ENCODE results near the gene WDR1.

WDR1 gene

DNA sequence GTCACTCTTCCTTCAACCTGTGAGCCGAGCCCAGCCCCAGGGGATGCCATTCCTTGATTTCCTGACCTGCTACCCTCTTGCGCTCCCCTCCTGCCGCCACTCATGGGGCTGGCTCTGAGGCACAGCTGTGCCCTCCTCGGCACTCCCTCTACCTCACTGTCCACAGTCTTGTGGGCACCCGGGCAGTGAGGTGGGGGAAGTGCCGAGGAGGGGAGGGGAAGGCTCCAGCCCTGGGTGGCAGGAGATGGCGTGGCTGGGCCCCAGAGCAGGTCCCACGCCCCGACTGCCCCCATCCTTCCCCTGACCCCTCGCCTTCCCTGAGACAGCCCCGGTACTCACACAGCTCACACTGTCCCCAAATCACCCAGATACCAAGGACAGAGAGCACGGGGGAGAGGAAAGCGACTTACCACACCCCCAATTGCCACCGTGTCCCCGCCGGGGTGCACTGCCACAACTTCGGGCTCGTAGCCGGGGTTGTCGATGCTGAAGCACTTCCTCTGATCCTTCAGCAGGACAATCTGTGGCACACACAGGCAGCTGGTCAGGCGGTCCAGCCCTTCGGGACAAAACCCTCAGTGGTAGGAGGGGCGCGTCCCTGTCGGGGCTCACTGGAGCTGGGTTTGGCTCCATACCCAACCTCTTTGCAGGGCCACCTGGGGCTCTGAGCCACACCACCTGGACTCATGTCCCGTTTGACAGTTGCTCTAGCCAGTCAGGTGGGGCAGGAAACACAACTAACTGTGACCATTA lies 37.9 kb downstream of the WDR1 start:
- no peak for TF ChIP-seq ZNF70 (CRISPR knock-in tag; IDR thresholded peaks at IDR 0.05)
- no peak for TF ChIP-seq PPARA (CRISPR knock-in tag; IDR thresholded peaks at IDR 0.05; ENCODE audit: borderline replicate concordance)
- no peak for TF ChIP-seq SNAI2 (CRISPR knock-in tag; IDR thresholded peaks at IDR 0.05)
- TF ChIP-seq TOX (CRISPR knock-in tag; IDR thresholded peaks at IDR 0.05; ENCODE audit: borderline replicate concordance) = no peak
- TF ChIP-seq POU6F1 (CRISPR knock-in tag; IDR thresholded peaks at IDR 0.05; ENCODE audit: borderline replicate concordance, low read depth) = no peak
- no peak for TF ChIP-seq CREB5 (CRISPR knock-in tag; IDR thresholded peaks at IDR 0.05; ENCODE audit: low read depth)
- no peak for TF ChIP-seq GLIS3 (CRISPR knock-in tag; IDR thresholded peaks at IDR 0.05)
- TF ChIP-seq ZNF8 (CRISPR knock-in tag; IDR thresholded peaks at IDR 0.05) = no peak
- TF ChIP-seq BACH2 (CRISPR knock-in tag; IDR thresholded peaks at IDR 0.05; ENCODE audit: borderline replicate concordance) = no peak
- no peak for TF ChIP-seq OSR1 (CRISPR knock-in tag; IDR thresholded peaks at IDR 0.05)
- TF ChIP-seq, protein P1, sequence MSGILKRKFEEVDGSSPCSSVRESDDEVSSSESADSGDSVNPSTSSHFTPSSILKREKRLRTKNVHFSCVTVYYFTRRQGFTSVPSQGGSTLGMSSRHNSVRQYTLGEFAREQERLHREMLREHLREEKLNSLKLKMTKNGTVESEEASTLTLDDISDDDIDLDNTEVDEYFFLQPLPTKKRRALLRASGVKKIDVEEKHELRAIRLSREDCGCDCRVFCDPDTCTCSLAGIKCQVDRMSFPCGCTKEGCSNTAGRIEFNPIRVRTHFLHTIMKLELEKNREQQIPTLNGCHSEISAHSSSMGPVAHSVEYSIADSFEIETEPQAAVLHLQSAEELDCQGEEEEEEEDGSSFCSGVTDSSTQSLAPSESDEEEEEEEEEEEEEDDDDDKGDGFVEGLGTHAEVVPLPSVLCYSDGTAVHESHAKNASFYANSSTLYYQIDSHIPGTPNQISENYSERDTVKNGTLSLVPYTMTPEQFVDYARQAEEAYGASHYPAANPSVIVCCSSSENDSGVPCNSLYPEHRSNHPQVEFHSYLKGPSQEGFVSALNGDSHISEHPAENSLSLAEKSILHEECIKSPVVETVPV (CRISPR knock-in tag; IDR thresholded peaks at IDR 0.05) = no peak
- no peak for TF ChIP-seq ZC3H10 (CRISPR knock-in tag; IDR thresholded peaks at IDR 0.05)
- no peak for TF ChIP-seq TSHZ2 (CRISPR knock-in tag; IDR thresholded peaks at IDR 0.05)
- no peak for TF ChIP-seq RARB (CRISPR knock-in tag; IDR thresholded peaks at IDR 0.05)
- no peak for ATAC-seq

GRCh38 chr4:10077483-10078335 lies 38.9 kb downstream of the WDR1 start:
- TF ChIP-seq TSHZ2 (CRISPR knock-in tag; IDR thresholded peaks at IDR 0.05) = no peak

DNA sequence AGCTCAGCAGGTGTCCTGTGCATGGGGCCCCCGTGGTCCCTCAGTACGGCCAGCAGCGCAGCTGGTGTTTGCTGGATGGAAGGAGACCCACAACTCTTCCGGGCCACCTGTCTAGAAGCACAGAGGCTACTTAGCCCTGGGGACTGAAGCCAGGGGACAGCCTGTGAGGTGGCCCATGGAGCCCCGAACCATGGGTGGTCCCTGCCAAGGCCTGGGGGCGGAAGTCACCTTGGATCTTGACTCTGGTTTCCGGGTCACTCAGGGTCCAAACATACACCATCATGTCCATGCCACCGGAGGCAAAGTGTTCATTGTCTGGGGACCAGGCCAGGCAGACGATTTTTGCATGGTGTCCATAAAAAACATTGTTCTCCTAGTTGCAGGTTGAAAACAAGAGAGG lies 39.5 kb downstream of the WDR1 start:
- ATAC-seq = no peak
- no peak for TF ChIP-seq BACH2 (CRISPR knock-in tag; IDR thresholded peaks at IDR 0.05; ENCODE audit: borderline replicate concordance)
- TF ChIP-seq ZFP3 (CRISPR knock-in tag; IDR thresholded peaks at IDR 0.05) = no peak
- TF ChIP-seq GLIS3 (CRISPR knock-in tag; IDR thresholded peaks at IDR 0.05) = no peak
- TF ChIP-seq ZFP30 (CRISPR knock-in tag; IDR thresholded peaks at IDR 0.05) = no peak
- TF ChIP-seq TOX (CRISPR knock-in tag; IDR thresholded peaks at IDR 0.05; ENCODE audit: borderline replicate concordance) = no peak
- no peak for TF ChIP-seq ESRRG (CRISPR knock-in tag; IDR thresholded peaks at IDR 0.05)
- TF ChIP-seq PATZ1 (CRISPR knock-in tag; IDR thresholded peaks at IDR 0.05; ENCODE audit: borderline replicate concordance) = no peak
- TF ChIP-seq TSHZ2 (CRISPR knock-in tag; IDR thresholded peaks at IDR 0.05) = no peak

More at GRCh38 chr4:10077483-10078335, 38.9 kb downstream of the WDR1 start:
- no peak for ATAC-seq
